Lower lobe of right lung (tissue), 2 donors: ENCODE measurements around the gene IFNK. TPM values are rescaled to one million over a fixed set of nuclear protein-coding genes. Genes with fewer than 3 reads are reported as not detected.

Experiments used
- ATAC-seq, 2 donors: fragments of 200-7000 bp; cut with Tn5 transposase; one replicate each; pipeline ENCODE4 v1.9.1; 2020 to 2022; ENCODE audit warnings: mild to moderate bottlenecking in 2 of 2, moderate library complexity in 2 of 2
- DNase-seq: peaks from one replicate; pipeline ENCODE4 v3.0.0-alpha.2; 2020
- H3K27ac ChIP-seq: fragments of 200-600 bp; one replicate; pipeline ENCODE4 v1.8.0; 2022
- H3K27me3 ChIP-seq: fragments of 200-600 bp; one replicate; pipeline ENCODE4 v1.8.0; 2022; ENCODE audit warnings: low read depth
- H3K36me3 ChIP-seq: fragments of 200-600 bp; one replicate; pipeline ENCODE4 v1.8.0; 2022; ENCODE audit warnings: mild to moderate bottlenecking
- H3K4me1 ChIP-seq: fragments of 200-600 bp; one replicate; pipeline ENCODE4 v1.8.0; 2022
- H3K4me3 ChIP-seq: fragments of 200-600 bp; one replicate; pipeline ENCODE4 v1.8.0; 2022; ENCODE audit warnings: mild to moderate bottlenecking
- H3K9me3 ChIP-seq: fragments of 200-600 bp; one replicate; pipeline ENCODE4 v1.8.0; 2022
- intact Hi-C: fragments of 100-400 bp; cut with DNase I; formaldehyde crosslinking; loops from one replicate; pipeline ENCODE4 v1.11.0; 2022
- total RNA-seq: library from RNA; stranded (reverse); fragmentation: NEBNext Ultra II Directional; extraction: Animal tissue kit (Norgen Biotek cat#: 25700); gene quantifications from one replicate; pipeline ENCODE4 v1.2.1, GENCODE V29; 2021
- TF ChIP-seq, protein P1 (sequence below): fragments of 200-600 bp; IDR thresholded peaks from one replicate; pipeline ENCODE4 v1.8.0; 2022; ENCODE audit warnings: antibody characterized with exemption, mild to moderate bottlenecking
- donor health status: DM: no; HTN: yes; CAD: no; lungs with severe emphysema.

Gene IFNK
- total RNA-seq, 1 donor from 2014 or later = not detected

DNA sequence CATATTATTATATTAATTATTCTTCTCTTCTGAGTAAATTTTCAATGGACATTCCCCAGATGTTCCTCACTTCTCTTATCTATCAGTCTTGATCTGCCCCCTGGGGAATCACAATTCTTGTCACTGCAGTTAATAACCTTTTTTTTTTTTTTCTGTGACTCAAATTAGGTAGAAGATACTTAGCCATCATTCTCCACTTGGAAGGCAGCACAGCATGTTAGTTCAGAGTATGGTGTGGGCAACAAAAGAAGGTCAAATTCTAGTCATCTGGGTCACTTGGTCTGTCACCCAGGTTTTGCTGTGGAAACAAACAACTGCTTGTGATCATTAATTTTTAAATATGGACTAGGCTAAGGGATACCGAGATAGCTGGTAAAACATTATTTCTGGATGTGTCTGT, 13.7 kb downstream of the IFNK start:
- peaks cover 61% of the 10 kb centered on the region for H3K4me1 ChIP-seq
- no peaks in the 10 kb centered on the region for H3K27me3 ChIP-seq
- H3K9me3 ChIP-seq = no peaks in the 10 kb centered on the region
- intact Hi-C loops = no loop called here
- ATAC-seq (no peak), DNase-seq (no peak)
- no peak overlapping the region for H3K27ac ChIP-seq
- TF ChIP-seq, protein P1, sequence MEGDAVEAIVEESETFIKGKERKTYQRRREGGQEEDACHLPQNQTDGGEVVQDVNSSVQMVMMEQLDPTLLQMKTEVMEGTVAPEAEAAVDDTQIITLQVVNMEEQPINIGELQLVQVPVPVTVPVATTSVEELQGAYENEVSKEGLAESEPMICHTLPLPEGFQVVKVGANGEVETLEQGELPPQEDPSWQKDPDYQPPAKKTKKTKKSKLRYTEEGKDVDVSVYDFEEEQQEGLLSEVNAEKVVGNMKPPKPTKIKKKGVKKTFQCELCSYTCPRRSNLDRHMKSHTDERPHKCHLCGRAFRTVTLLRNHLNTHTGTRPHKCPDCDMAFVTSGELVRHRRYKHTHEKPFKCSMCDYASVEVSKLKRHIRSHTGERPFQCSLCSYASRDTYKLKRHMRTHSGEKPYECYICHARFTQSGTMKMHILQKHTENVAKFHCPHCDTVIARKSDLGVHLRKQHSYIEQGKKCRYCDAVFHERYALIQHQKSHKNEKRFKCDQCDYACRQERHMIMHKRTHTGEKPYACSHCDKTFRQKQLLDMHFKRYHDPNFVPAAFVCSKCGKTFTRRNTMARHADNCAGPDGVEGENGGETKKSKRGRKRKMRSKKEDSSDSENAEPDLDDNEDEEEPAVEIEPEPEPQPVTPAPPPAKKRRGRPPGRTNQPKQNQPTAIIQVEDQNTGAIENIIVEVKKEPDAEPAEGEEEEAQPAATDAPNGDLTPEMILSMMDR = no peak
- H3K36me3 ChIP-seq = peaks cover 3% of the 10 kb centered on the region
- H3K4me3 ChIP-seq = no peak overlapping the region

DNA sequence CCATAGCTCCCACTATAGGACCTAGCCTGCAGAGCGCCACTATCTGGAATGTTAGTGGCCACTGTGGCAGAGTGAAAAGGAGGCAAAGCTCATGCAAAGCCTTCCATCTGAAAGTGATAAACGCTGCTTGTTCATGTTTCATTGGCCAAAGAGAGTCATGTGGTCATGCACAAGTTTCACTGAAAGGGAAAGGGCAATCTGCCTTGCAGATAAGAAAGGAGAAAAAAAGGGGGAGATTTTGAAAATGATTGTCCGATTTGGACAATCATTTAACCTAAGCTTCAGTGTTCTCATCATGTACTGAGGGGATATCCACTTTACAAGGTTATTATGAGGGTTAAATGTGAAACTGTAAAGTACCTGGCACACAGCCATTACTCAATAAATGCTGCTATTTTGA, 14.6 kb downstream of the IFNK start:
- Histone ChIP-seq H3K27ac (no peak overlapping the region), H3K27me3 (no peaks in the 10 kb centered on the region), H3K4me1 (peaks cover 55% of the 10 kb centered on the region), H3K4me3 (no peak overlapping the region), H3K9me3 (no peaks in the 10 kb centered on the region), H3K36me3 (peaks cover 12% of the 10 kb centered on the region)
- DNase-seq (no peak), ATAC-seq (no peak)
- intact Hi-C loops = no loop called here
- TF ChIP-seq, protein P1 = no peak

DNA sequence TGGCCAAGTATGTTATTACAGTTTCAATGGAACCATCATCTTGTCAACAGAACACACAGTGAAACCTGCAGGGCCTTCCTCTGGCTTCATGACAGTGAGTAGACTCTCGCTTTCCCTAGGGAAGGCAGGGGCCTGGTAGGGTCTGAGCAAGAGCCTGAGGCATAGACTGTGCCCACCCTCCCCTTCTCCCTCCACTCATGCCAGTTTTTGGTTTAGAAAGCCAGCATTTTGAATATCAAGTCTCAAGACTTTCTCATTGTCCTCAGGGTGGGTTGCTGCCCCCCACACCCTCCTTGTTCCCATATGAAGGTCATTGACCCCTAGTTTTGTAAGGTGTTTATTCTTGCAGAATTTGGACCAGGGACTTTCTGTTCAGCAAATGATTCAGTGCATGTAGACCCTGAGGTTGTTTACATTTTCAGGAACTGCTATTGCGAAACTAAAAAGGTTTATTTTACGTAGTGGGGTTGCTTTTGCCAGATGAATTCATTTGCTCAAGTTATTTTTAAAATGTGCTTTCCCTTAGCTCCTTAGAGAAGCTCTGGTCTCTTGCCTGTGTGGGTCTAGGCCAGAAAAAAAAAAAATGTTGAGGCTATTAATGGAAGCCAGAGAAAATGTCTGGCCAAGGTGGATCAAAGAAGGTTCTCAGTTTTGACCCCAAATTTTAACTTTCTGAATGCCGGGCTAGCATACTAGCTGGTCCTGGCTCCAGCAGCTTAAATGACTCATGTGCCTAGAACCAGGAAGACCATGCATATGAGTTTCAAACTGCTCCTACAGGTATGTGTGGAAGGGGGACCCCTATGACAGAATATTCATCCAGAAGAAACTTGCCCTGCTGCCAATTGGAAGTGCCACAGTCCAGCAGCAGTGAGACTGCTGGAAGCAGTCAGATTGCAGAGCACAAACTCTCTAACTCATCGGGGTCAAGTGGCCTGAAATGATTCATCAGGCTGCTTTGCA, 15.7 kb downstream of the IFNK start:
- Histone ChIP-seq H3K27ac (peak overlapping the region; percentile 53), H3K36me3 (peaks cover 12% of the 10 kb centered on the region), H3K4me1 (peaks cover 44% of the 10 kb centered on the region), H3K4me3 (no peak overlapping the region), H3K9me3 (no peaks in the 10 kb centered on the region), H3K27me3 (no peaks in the 10 kb centered on the region)
- DNase-seq = no peak
- intact Hi-C loops = no loop called here
- peak; percentile 70 to 79 for ATAC-seq
- TF ChIP-seq, protein P1 = no peak

DNA sequence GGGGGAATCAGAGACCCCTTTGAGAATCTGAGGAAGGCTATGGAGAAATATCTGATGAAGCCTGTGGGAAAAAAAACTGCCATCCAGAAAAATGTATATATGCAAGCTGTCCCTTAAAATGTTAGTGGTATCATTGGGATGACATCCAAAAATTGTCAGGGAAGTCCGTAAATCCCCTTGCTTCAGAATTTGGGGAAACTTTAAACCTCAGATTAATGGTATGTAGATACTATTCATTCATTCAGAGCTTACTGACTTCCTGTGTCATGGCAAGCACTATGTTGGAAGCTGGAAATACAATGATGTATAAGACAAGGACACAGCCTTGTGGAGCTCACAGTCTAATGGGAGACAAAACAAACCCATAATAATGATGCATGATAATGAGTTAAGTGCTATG, 16.4 kb downstream of the IFNK start:
- no peak for DNase-seq
- Histone ChIP-seq H3K27ac (peak overlapping the region; percentile 53), H3K4me1 (peaks cover 41% of the 10 kb centered on the region), H3K27me3 (no peaks in the 10 kb centered on the region), H3K9me3 (no peaks in the 10 kb centered on the region), H3K36me3 (peaks cover 12% of the 10 kb centered on the region), H3K4me3 (no peak overlapping the region)
- TF ChIP-seq, protein P1 = no peak
- ATAC-seq = no peak
- intact Hi-C loops = no loop called here

DNA sequence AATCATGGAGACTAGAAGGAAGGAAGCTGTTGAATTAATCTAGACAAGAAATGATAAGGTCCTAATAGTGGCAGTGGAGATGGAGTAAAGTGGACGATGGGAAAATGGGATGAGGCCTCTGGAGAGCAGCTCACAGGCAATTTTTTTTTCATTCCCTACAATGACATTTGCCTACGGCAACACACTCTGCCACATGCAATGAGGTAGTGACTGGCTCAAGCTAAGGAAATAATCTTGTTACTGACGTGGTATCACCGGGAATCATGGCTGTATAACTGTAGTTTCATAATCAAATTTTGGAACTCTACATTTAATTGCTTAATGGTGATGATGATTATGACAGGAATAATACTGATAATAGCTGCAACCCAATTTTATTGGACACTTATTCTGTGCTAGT, 17.6 kb downstream of the IFNK start:
- H3K4me1 ChIP-seq = peaks cover 31% of the 10 kb centered on the region
- no peaks in the 10 kb centered on the region for H3K9me3 ChIP-seq
- TF ChIP-seq, protein P1 = no peak
- ATAC-seq (no peak), DNase-seq (no peak)
- no peaks in the 10 kb centered on the region for H3K27me3 ChIP-seq
- intact Hi-C loops = no loop called here
- peaks cover 14% of the 10 kb centered on the region for H3K36me3 ChIP-seq
- H3K4me3 ChIP-seq = no peak overlapping the region
- H3K27ac ChIP-seq = no peak overlapping the region
